RKO (cell line): Measurements from ENCODE around the gene SMARCE1.
"Not testable (repeated sequence)": the region's sequence is repeated elsewhere in the genome, so short reads cannot be mapped to it uniquely, and the experiment has no call there.

Experiments used
- DNase-seq: peaks from one replicate; pipeline ENCODE4 v3.0.0-alpha.2; 2016; ENCODE audit warnings: low spot score

Gene SMARCE1

GRCh38 chr17:40610359-40610758 is 37.3 kb downstream of the SMARCE1 start:
- no peak for DNase-seq

GRCh38 chr17:40608061-40608581 is 39.5 kb downstream of the SMARCE1 start:
- no peak for DNase-seq

- DNase-seq, result no peak
Measured at GRCh38 chr17:40607641-40608040, 40.0 kb downstream of the SMARCE1 start.

GRCh38 chr17:40606548-40607353 is 40.9 kb downstream of the SMARCE1 start:
- DNase-seq, result no peak

- DNase-seq, result no peak
Measured at GRCh38 chr17:40605306-40605705, 42.3 kb downstream of the SMARCE1 start.

GRCh38 chr17:40604327-40605080 is 43.1 kb downstream of the SMARCE1 start:
- no peak for DNase-seq

- DNase-seq, result no peak
Measured at GRCh38 chr17:40602445-40603443, 44.9 kb downstream of the SMARCE1 start.

- DNase-seq, result no peak
Measured at GRCh38 chr17:40600486-40601046, 47.1 kb downstream of the SMARCE1 start.

GRCh38 chr17:40599468-40599763 is 48.2 kb downstream of the SMARCE1 start:
- no peak for DNase-seq

GRCh38 chr17:40598619-40599467 is 48.8 kb downstream of the SMARCE1 start:
- DNase-seq, result no peak

GRCh38 chr17:40598301-40598618 is 49.4 kb downstream of the SMARCE1 start:
- no peak for DNase-seq

GRCh38 chr17:40597556-40598300 is 49.9 kb downstream of the SMARCE1 start:
- DNase-seq, result no peak

- no peak for DNase-seq
Measured at GRCh38 chr17:40597156-40597555, 50.5 kb downstream of the SMARCE1 start.

- peak; percentile 58 for DNase-seq
Measured at GRCh38 chr17:40596261-40596919, 51.2 kb downstream of the SMARCE1 start.

GRCh38 chr17:40590742-40591141 is 56.9 kb downstream of the SMARCE1 start:
- DNase-seq, result no peak

- no peak for DNase-seq
Measured at GRCh38 chr17:40588552-40588951, 59.1 kb downstream of the SMARCE1 start.

GRCh38 chr17:40586264-40586663 is 61.4 kb downstream of the SMARCE1 start:
- not testable (repeated sequence) for DNase-seq

GRCh38 chr17:40584950-40585349 is 62.7 kb downstream of the SMARCE1 start:
- not testable (repeated sequence) for DNase-seq

- DNase-seq, result no peak
Measured at GRCh38 chr17:40582328-40582901, 65.2 kb downstream of the SMARCE1 start.
